Measurements from ENCODE around the gene WTAP.

Gene WTAP

GRCh38 chr6:159682295-159682694 is 45.0 kb upstream of the WTAP start:
- Histone ChIP-seq H3K4me3 (no peak overlapping the region), H3K27ac (no peak overlapping the region)
- DNase-seq (ENCODE audit: low spot score), result no peak
- TF ChIP-seq CTCF (IDR thresholded peaks at IDR 0.05), result no peak

GRCh38 chr6:159682810-159683209 is 44.5 kb upstream of the WTAP start:
- no peak for TF ChIP-seq CTCF (IDR thresholded peaks at IDR 0.05)
- DNase-seq (ENCODE audit: low spot score), result no peak
- Histone ChIP-seq H3K27ac (no peak overlapping the region), H3K4me3 (no peak overlapping the region)

GRCh38 chr6:159684013-159684304 is 43.3 kb upstream of the WTAP start:
- Histone ChIP-seq H3K27ac (no peak overlapping the region), H3K4me3 (no peak overlapping the region)
- no peak for TF ChIP-seq CTCF (IDR thresholded peaks at IDR 0.05)
- no peak for DNase-seq (ENCODE audit: low spot score)

DNA sequence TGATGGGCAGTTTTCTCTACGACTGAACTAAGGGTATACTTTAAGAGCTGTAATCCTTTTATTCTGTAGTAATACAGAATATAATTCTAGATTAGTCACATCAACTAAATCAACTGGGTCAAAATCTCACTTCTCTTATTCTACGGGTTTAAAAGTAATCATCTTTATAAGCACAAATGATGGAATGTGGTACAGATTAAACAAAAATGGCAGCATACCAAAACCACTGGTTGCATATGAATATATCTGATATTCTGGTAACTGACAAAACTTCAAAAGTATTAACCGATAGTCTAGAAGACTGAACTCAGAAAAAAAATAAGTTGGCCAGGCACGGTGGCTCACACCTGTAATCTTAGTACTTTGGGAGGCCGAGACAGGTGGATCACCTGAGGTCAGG is 41.3 kb upstream of the WTAP start:
- Histone ChIP-seq H3K27ac (no peak overlapping the region), H3K4me3 (no peak overlapping the region)
- no peak for TF ChIP-seq CTCF (IDR thresholded peaks at IDR 0.05)
- DNase-seq (ENCODE audit: low spot score), result no peak

DNA sequence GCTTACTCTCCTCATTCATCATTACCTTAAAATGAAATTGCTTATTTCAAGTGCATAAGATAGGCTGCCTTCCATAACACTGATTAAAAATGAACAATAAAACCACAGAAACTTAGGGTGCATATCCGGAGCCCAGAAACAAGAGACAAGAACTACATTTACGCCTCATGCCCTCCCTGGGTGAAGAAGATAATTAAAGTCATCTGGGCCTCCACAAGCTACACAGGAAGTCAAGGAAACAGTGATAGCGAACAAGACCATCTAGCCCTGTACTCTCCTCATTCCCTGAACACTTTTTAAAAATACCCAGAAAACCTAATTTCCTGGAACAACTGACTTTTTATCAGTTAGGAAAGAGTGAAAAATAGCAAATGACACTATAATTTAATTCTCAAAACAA is 40.6 kb upstream of the WTAP start:
- no peak for DNase-seq (ENCODE audit: low spot score)
- no peak for TF ChIP-seq CTCF (IDR thresholded peaks at IDR 0.05)
- H3K4me3 ChIP-seq, result no peak overlapping the region
- H3K27ac ChIP-seq, result no peak overlapping the region

DNA sequence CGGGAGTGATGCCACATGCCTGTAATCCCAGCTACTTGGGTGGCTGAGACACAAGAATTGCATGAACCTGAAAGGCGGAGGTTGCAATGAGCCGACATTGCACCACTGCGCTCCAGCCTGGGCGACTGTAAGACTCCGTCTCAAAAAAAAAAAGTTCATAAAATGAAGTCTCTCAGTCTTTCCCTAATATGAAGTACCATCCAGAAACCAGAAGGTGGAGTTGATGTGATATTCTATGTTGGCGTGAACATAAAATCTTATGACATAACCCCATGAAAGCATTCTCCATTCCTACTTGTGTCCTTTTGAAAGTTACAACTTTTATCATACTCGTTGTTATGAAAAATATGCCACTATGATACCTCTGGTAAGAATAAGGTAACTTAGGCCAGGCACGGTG is 40.0 kb upstream of the WTAP start:
- TF ChIP-seq CTCF (IDR thresholded peaks at IDR 0.05), result no peak
- H3K27ac ChIP-seq, result no peak overlapping the region
- no peak overlapping the region for H3K4me3 ChIP-seq
- no peak for DNase-seq (ENCODE audit: low spot score)

DNA sequence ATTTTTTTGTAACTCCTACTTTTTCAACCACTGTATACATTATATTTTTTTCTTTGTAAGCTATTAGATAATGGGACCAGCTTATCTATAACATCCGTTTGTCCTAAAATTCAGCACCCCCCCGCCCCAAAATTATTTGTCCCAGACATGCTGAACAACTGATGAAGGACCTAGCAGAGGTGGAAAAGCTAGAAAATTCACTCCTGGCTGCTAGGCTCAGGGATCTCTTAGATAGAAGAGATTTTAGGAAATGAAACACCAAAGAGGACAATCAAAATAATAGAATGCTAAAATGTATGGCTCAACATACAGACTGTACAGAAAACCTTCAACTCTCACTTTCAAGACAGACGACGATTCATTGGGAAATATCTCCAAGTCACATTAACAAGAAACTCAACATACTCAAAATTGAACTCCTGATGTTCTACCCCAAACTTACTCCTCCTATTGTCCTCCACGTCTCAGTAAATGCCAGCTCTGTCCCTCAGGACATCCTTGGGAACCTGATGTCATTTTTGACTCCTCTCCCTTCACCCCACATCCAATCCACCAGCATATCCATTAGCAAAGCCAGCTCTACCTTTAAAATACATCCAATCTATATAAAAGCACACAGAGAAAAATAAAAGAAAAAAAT is 38.9 kb upstream of the WTAP start:
- no peak for TF ChIP-seq CTCF (IDR thresholded peaks at IDR 0.05)
- DNase-seq (ENCODE audit: low spot score), result no peak
- H3K4me3 ChIP-seq, result no peak overlapping the region
- no peak overlapping the region for H3K27ac ChIP-seq

All from coronary artery (tissue), 2 donors.